ENCODE data around the gene FLAD1.

Gene FLAD1

DNA sequence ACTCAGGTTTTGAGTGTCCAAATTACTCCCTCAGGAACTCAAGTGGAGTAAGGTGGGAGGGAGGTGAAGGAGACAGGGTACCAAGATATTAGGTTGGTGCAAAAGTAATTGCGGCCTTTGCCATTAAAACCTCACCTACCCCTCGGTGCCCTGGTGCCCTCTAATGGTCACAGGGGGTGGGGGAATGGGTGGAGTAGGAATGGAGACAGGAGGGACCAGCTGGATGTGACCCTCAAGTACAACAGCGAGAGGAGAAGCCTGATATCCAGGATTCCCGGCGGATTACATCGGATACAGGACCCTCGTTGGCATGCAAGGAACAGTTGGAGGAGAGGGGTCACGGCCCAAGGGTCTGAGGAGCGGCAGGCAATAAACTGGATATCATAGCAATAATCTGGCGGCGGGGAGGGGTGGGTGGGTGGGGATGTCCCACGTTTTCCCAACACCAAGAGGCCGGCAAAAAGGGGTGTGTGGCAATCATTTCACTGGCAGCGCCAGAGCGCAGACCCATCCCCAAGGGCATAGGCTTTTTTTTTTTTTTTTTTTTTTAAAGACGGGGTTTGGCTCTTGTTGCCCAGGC, 15.1 kb downstream of the FLAD1 start:
- H3K9me3 ChIP-seq (ENCODE audit: control insufficient read depth, insufficient read depth, low read depth, low read length) = no peaks in the 10 kb centered on the region
- ChIA-PET POLR2A (interaction anchor here (0.8 to 1.8 kb wide), 4 partner anchors 14 to 37 kb away, joined by 3 to 8 read pairs (median 4); partner anchors contain the start of genes FLAD1 and PYGO2), CTCF (interaction anchor here (0.6 to 8.9 kb wide), 17 partner anchors 8 to 63 kb away, joined by 3 to 55 read pairs (median 7); partner anchors contain the start of genes FLAD1, PBXIP1, PYGO2 and SHC1)
- H3K4me1 ChIP-seq (ENCODE audit: control insufficient read depth, insufficient read depth, low read length) = peaks cover 6% of the 10 kb centered on the region
- H3K27ac ChIP-seq (ENCODE audit: extremely low read depth, low read depth, low read length) = no peak overlapping the region
- H3K4me3 ChIP-seq (ENCODE audit: low read depth, low read length) = no peak overlapping the region
- TF ChIP-seq ZNF211 (tag by site-specific recombination; IDR thresholded peaks at IDR 0.05; ENCODE audit: low read depth) = no peak
- no peak for TF ChIP-seq ZNF24 (tag by site-specific recombination; IDR thresholded peaks at IDR 0.05)
- H3K36me3 ChIP-seq (ENCODE audit: control insufficient read depth in 2 of 2, insufficient read depth in 1 of 2, low read length in 2 of 2) = no peaks in the 10 kb centered on the region

GRCh38 chr1:154998818-154999570, 15.8 kb downstream of the FLAD1 start:
- no peaks in the 10 kb centered on the region for H3K36me3 ChIP-seq (ENCODE audit: control insufficient read depth in 2 of 2, insufficient read depth in 1 of 2, low read length in 2 of 2)
- POLR2A ChIA-PET = interaction anchor here (0.7 to 1.8 kb wide), 5 partner anchors 13 to 52 kb away, joined by 3 to 8 read pairs (median 3); partner anchors contain the start of genes ADAM15, FLAD1 and PYGO2
- no peak overlapping the region for H3K4me3 ChIP-seq (ENCODE audit: low read depth, low read length)
- H3K9me3 ChIP-seq (ENCODE audit: control insufficient read depth, insufficient read depth, low read depth, low read length) = no peaks in the 10 kb centered on the region
- CTCF ChIA-PET = interaction anchor here (0.6 to 8.9 kb wide), 23 partner anchors 9 to 439 kb away, joined by 3 to 55 read pairs (median 6); partner anchors contain the start of genes FLAD1, PBXIP1, PYGO2 and SHC1
- no peak overlapping the region for H3K27ac ChIP-seq (ENCODE audit: extremely low read depth, low read depth, low read length)
- H3K4me1 ChIP-seq (ENCODE audit: control insufficient read depth, insufficient read depth, low read length) = peaks cover 7% of the 10 kb centered on the region
- TF ChIP-seq SP7 (tag by site-specific recombination; IDR thresholded peaks at IDR 0.05) (peak; percentile 40; the same call in 1 of the 2 replicates), ZNF248 (tag by site-specific recombination; IDR thresholded peaks at IDR 0.05) (no peak), ZNF223 (tag by site-specific recombination; IDR thresholded peaks at IDR 0.05) (no peak), ZNF558 (tag by site-specific recombination; IDR thresholded peaks at IDR 0.05) (no peak), ZNF544 (tag by site-specific recombination; IDR thresholded peaks at IDR 0.05) (no peak), ZNF132 (tag by site-specific recombination; IDR thresholded peaks at IDR 0.05; ENCODE audit: borderline replicate concordance) (no peak), ZNF324 (tag by site-specific recombination; IDR thresholded peaks at IDR 0.05) (no peak), BCL11B (tag by site-specific recombination; IDR thresholded peaks at IDR 0.05; ENCODE audit: low read depth) (no peak), ZBTB21 (tag by site-specific recombination; IDR thresholded peaks at IDR 0.05) (no peak), ZNF184 (tag by site-specific recombination; IDR thresholded peaks at IDR 0.05) (no peak), ZNF37A (tag by site-specific recombination; IDR thresholded peaks at IDR 0.05) (no peak), ZEB2 (tag by site-specific recombination; IDR thresholded peaks at IDR 0.05) (0 out of 2 replicates have a peak, but pooled peaks have one; percentile 55), ZNF350 (tag by site-specific recombination; IDR thresholded peaks at IDR 0.05) (no peak), ZBTB17 (tag by site-specific recombination; IDR thresholded peaks at IDR 0.05) (peak; percentile 76), ZNF211 (tag by site-specific recombination; IDR thresholded peaks at IDR 0.05; ENCODE audit: low read depth) (no peak), ZNF76 (tag by site-specific recombination; IDR thresholded peaks at IDR 0.05; ENCODE audit: borderline replicate concordance, low read depth) (no peak), BCL11A (tag by site-specific recombination; IDR thresholded peaks at IDR 0.05; ENCODE audit: low read depth) (no peak), ZNF600 (tag by site-specific recombination; IDR thresholded peaks at IDR 0.05) (0 out of 2 replicates have a peak, but pooled peaks have one; percentile 12), ZNF138 (tag by site-specific recombination; IDR thresholded peaks at IDR 0.05; ENCODE audit: borderline replicate concordance) (no peak), PRDM1 (tag by site-specific recombination; IDR thresholded peaks at IDR 0.05) (no peak), ZNF488 (tag by site-specific recombination; IDR thresholded peaks at IDR 0.05) (no peak), ZNF830 (tag by site-specific recombination; IDR thresholded peaks at IDR 0.05; ENCODE audit: low read depth) (no peak), KLF9 (tag by site-specific recombination; IDR thresholded peaks at IDR 0.05; ENCODE audit: low read depth) (no peak), ZNF423 (tag by site-specific recombination; IDR thresholded peaks at IDR 0.05) (no peak), ZNF473 (tag by site-specific recombination; IDR thresholded peaks at IDR 0.05) (no peak), GLI4 (tag by site-specific recombination; IDR thresholded peaks at IDR 0.05) (no peak), ZNF639 (tag by site-specific recombination; IDR thresholded peaks at IDR 0.05) (no peak), ZNF48 (tag by site-specific recombination; IDR thresholded peaks at IDR 0.05) (no peak), ZNF311 (tag by site-specific recombination; IDR thresholded peaks at IDR 0.05; ENCODE audit: borderline replicate concordance) (no peak), ZNF561 (tag by site-specific recombination; IDR thresholded peaks at IDR 0.05; ENCODE audit: borderline replicate concordance) (peak; percentile 41; the same call in 1 of the 2 replicates)
- TF ChIP-seq, protein P1, sequence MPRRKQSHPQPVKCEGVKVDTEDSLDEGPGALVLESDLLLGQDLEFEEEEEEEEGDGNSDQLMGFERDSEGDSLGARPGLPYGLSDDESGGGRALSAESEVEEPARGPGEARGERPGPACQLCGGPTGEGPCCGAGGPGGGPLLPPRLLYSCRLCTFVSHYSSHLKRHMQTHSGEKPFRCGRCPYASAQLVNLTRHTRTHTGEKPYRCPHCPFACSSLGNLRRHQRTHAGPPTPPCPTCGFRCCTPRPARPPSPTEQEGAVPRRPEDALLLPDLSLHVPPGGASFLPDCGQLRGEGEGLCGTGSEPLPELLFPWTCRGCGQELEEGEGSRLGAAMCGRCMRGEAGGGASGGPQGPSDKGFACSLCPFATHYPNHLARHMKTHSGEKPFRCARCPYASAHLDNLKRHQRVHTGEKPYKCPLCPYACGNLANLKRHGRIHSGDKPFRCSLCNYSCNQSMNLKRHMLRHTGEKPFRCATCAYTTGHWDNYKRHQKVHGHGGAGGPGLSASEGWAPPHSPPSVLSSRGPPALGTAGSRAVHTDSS (tag by site-specific recombination; IDR thresholded peaks at IDR 0.05) = no peak

Data from HEK293 (cell line).